Cardiac muscle cell (in vitro differentiated cells and primary cell): ENCODE results near the gene DCTN5. TPM values are rescaled to one million over a fixed set of nuclear protein-coding genes. Genes with fewer than 3 reads are reported as not detected.

Experiments used
- DNase-seq, 2 donors: peaks; one replicate each; pipeline versions ENCODE4 v3.0.0 to v3.0.0-alpha.2; 2010 to 2017; ENCODE audit warnings: low read depth in 1 of 2, low spot score in 1 of 2
- H3K27ac ChIP-seq: fragments of 200-600 bp; sonication (generic); 2 replicates; pipeline ENCODE4 v1.5.1; 2016
- H3K27me3 ChIP-seq: fragments of 200-600 bp; sonication (generic); 2 replicates; pipeline ENCODE4 v1.6.0; 2016; ENCODE audit warnings: control low read depth
- H3K36me3 ChIP-seq: fragments of 200-600 bp; sonication (generic); 2 replicates; pipeline ENCODE4 v1.5.1; 2016; ENCODE audit warnings: control low read depth
- H3K4me1 ChIP-seq: fragments of 200-600 bp; sonication (generic); 2 replicates; pipeline ENCODE4 v1.8.1; 2017; ENCODE audit warnings: low read depth, mild to moderate bottlenecking, mixed run types
- H3K4me3 ChIP-seq: fragments of 200-600 bp; sonication (generic); 2 replicates; pipeline ENCODE4 v1.5.1; 2016; ENCODE audit warnings: mild to moderate bottlenecking
- H3K9me3 ChIP-seq: fragments of 200-600 bp; sonication (generic); 2 replicates; pipeline ENCODE4 v1.5.1; 2017; ENCODE audit warnings: low read depth, mild to moderate bottlenecking, control low read depth
- polyA plus RNA-seq: library from polyadenylated mRNA; unstranded; fragments of >200 nt; fragmentation: Nextera tagmentation; extraction: Ambion mirVana; gene quantifications from 2 replicates; pipeline ENCODE4 v1.2.1, GENCODE V29; 2016
- total RNA-seq: library from RNA; depleted of rRNA; stranded (reverse); fragments of >200 nt; gene quantifications from 2 replicates; pipeline ENCODE4 v1.2.3, GENCODE V29; 2016
- TF ChIP-seq, protein P1 (sequence below): IDR thresholded peaks from 2 replicates; pipeline ENCODE4 v1.5.1; 2012; ENCODE audit warnings: low read depth, mild to moderate bottlenecking, low read length

DCTN5 gene
- total and polyA plus RNA-seq, 2 experiments from 2014 or later, result 22.8 to 39.2 TPM

DNA sequence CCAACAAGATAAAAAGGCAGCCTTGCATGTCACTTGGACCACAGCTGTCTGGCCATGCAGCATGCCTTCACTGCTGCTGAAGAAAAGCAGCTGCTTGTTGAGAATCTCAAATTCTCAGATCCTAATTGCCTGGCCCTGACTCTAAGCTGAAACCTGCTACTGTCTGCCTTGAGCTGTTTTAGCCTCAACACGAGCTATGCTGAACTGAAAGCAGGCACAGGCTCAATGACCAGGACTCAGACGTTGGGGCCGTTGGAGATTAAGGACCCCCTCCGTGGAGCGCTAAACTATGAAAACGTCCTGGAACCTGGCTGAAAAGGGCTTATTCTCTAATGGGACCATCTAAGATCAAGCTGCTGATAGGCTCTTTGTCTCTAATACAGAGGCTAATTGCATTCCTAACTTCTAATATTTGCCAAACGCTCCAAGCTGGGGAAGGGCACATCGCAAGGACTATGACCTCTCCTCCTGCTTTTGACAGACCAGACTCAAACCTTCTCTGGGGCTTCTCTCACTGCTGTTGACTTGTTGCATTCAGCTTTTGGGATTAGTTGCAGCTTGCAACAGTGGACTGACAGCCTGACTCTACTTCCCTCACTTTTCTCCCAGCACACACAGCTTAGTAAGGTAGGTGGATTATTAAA, 32.8 kb downstream of the DCTN5 start:
- no peak overlapping the region for H3K4me3 ChIP-seq
- no peaks in the 10 kb centered on the region for H3K9me3 ChIP-seq
- TF ChIP-seq, protein P1, sequence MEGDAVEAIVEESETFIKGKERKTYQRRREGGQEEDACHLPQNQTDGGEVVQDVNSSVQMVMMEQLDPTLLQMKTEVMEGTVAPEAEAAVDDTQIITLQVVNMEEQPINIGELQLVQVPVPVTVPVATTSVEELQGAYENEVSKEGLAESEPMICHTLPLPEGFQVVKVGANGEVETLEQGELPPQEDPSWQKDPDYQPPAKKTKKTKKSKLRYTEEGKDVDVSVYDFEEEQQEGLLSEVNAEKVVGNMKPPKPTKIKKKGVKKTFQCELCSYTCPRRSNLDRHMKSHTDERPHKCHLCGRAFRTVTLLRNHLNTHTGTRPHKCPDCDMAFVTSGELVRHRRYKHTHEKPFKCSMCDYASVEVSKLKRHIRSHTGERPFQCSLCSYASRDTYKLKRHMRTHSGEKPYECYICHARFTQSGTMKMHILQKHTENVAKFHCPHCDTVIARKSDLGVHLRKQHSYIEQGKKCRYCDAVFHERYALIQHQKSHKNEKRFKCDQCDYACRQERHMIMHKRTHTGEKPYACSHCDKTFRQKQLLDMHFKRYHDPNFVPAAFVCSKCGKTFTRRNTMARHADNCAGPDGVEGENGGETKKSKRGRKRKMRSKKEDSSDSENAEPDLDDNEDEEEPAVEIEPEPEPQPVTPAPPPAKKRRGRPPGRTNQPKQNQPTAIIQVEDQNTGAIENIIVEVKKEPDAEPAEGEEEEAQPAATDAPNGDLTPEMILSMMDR, result no peak
- peaks cover 13% of the 10 kb centered on the region for H3K36me3 ChIP-seq
- H3K27ac ChIP-seq, result peak overlapping the region; percentile 35
- DNase-seq, result peak in 1 of 2 donors; percentile 20
- H3K27me3 ChIP-seq, result no peaks in the 10 kb centered on the region
- H3K4me1 ChIP-seq, result peaks cover 7% of the 10 kb centered on the region

DNA sequence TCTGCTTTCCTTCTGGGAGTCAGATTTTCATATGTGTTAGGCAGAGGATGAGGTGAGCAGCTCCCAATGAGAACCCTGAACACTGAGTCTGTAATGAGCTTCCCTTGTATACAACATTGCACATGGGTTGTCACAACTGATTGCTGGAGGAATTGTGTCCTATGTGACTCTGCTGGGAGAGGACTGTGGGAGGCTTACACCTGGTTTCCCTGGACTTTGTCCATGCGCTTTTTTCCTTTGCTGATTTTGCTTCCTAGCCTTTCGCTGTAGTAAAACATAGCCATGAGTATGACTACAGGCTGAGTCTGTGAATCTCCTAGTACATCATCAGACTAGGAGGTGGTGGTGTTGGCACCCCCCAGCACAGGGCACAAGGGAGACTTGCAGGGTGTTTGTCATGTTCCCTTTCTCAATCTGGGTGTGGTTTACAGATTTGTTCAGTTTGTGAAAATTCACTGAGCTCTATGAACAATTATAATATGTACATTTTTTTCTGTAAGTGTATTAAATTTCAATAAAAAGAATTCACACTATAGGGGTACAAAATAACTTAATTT, 35.7 kb downstream of the DCTN5 start:
- no peak overlapping the region for H3K4me3 ChIP-seq
- peaks cover 11% of the 10 kb centered on the region for H3K4me1 ChIP-seq
- H3K9me3 ChIP-seq, result no peaks in the 10 kb centered on the region
- H3K36me3 ChIP-seq, result peaks cover 21% of the 10 kb centered on the region
- no peaks in the 10 kb centered on the region for H3K27me3 ChIP-seq
- TF ChIP-seq, protein P1, result no peak
- no peak for DNase-seq
- H3K27ac ChIP-seq, result no peak overlapping the region

DNA sequence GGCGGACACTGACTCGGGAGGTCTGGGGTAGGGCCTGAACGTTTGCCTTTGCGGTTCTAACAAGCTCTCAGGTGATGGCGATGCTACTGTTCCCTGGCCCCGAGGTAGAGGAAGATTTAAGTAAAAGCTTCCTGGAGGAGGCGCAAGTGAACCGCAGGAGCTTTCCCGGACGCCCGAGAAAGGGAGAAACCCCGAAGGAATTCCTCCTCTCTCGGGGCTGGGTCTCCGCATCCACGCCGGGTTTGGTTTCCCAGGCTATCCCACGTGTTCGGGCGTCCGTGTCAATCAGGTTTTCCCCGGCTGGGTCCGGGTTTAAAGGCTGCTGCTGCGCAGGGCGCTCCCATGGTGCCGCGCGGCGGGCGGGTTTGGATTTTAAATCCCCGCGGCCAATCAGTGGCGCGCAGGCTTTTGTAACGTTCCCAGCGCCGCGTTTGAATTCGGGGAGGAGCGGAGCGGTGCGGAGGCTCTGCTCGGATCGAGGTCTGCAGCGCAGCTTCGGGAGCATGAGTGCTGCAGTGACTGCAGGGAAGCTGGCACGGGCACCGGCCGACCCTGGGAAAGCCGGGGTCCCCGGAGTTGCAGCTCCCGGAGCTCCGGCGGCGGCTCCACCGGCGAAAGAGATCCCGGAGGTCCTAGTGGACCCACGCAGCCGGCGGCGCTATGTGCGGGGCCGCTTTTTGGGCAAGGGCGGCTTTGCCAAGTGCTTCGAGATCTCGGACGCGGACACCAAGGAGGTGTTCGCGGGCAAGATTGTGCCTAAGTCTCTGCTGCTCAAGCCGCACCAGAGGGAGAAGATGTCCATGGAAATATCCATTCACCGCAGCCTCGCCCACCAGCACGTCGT, 37.4 kb downstream of the DCTN5 start, which contains the start of gene PLK1:
TSS of gene PLK1 (plus strand) at position 460 of the 844 bp plus-strand sequence. CDS start at position 504, 44 bp downstream.
- TF ChIP-seq, protein P1, result peak; percentile 57
- H3K36me3 ChIP-seq, result peaks cover 25% of the 10 kb centered on the region
- no peaks in the 10 kb centered on the region for H3K9me3 ChIP-seq
- peaks cover 11% of the 10 kb centered on the region for H3K4me1 ChIP-seq
- H3K27me3 ChIP-seq, result no peaks in the 10 kb centered on the region
- DNase-seq, result peak; percentile 87 to 92
- peak within 1 kb of the TSS; percentile 10 for H3K27ac ChIP-seq
- peak within 1 kb of the TSS; percentile 47 for H3K4me3 ChIP-seq

DNA sequence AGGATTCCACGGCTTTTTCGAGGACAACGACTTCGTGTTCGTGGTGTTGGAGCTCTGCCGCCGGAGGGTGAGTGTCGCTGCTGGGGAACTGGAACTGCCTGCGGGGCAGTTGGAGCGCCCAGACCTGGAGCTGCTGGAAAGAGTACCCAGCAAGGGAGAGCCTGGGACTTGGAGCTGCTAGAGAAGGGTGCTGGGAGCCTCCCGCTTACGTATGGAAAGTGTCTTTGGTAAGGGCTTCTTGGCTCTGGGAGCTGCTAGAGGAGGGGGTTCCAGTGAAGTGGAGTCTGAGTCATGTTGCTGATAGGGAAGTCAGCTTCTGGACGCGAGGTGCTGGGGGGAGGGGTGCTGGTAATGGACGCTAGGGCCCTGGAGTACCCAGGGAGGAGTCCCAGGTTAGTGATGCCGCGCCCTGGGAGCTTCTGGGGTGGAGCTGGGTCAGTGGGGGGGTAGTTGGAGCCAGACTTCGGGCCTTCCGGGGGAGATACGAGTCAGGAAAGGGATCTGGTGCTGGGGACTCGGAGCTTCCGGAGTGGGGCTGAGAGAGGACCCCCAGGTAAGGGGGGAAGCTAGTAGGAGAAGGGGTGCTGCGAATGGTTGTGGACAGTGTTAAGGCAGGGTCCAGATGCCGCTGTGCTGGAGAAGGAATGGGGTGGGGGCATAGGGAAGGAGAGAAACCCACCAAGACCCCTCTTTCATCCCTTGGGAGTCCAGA, 38.2 kb downstream of the DCTN5 start:
- H3K27ac ChIP-seq, result peak overlapping the region; percentile 10
- no peaks in the 10 kb centered on the region for H3K9me3 ChIP-seq
- TF ChIP-seq, protein P1, result no peak
- DNase-seq, result peak; percentile 43 to 54
- peaks cover 9% of the 10 kb centered on the region for H3K4me1 ChIP-seq
- peaks cover 33% of the 10 kb centered on the region for H3K36me3 ChIP-seq
- H3K27me3 ChIP-seq, result no peaks in the 10 kb centered on the region
- peak overlapping the region; percentile 47 for H3K4me3 ChIP-seq

DNA sequence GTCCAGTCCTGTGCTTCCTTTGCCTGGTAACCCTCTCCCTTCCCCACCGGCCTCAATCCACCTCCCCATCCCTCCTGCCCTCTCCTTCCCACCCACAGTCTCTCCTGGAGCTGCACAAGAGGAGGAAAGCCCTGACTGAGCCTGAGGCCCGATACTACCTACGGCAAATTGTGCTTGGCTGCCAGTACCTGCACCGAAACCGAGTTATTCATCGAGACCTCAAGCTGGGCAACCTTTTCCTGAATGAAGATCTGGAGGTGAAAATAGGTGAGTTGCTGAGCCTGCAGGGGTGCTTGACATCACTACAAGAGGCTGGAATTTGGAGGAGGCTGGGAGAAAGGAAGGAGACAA, 38.7 kb downstream of the DCTN5 start:
- DNase-seq, result no peak
- H3K27me3 ChIP-seq, result no peaks in the 10 kb centered on the region
- H3K27ac ChIP-seq, result no peak overlapping the region
- peaks cover 5% of the 10 kb centered on the region for H3K4me1 ChIP-seq
- H3K4me3 ChIP-seq, result peak overlapping the region; percentile 47
- TF ChIP-seq, protein P1, result no peak
- H3K9me3 ChIP-seq, result no peaks in the 10 kb centered on the region
- peaks cover 36% of the 10 kb centered on the region for H3K36me3 ChIP-seq
